Activated CD4-positive, alpha-beta T cell treated with anti-CD3 and anti-CD28 coated beads for 1 hour (primary cell): ENCODE results near the gene PLEKHO2.

ENCODE experiments used
- DNase-seq: peaks from one replicate; pipeline ENCODE4 v3.0.0-alpha.2; 2020

The PLEKHO2 gene

GRCh38 chr15:64857421-64857820 lies 15.7 kb downstream of the PLEKHO2 start:
- no peak for DNase-seq

GRCh38 chr15:64858021-64858575 lies 16.4 kb downstream of the PLEKHO2 start:
- DNase-seq, result no peak

GRCh38 chr15:64859226-64859625 lies 17.5 kb downstream of the PLEKHO2 start:
- DNase-seq, result no peak

- DNase-seq, result no peak
Observed at GRCh38 chr15:64861331-64861730, 19.6 kb downstream of the PLEKHO2 start.

DNA sequence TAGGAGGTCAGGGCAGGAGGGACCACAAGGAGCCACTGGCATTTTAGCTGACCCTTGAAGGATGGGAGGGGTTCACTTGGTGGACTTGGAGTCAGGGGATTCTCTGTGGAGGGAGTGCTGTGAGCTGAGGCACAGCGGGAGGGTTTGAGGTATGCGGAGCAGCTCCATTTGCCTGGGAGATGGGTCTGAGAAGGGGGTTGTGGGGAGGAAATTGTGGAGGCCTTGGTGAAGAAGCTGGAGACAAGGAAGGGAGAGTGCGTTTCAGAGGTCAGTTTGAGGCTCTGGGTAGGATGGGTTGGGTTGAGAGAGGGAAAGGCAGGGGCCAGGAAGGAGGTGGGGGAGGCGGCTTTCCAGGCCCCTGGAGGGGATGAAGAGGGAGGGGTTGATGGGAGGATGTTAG lies 20.2 kb downstream of the PLEKHO2 start:
- no peak for DNase-seq

- no peak for DNase-seq
Observed at GRCh38 chr15:64862408-64862807, 20.7 kb downstream of the PLEKHO2 start.

DNA sequence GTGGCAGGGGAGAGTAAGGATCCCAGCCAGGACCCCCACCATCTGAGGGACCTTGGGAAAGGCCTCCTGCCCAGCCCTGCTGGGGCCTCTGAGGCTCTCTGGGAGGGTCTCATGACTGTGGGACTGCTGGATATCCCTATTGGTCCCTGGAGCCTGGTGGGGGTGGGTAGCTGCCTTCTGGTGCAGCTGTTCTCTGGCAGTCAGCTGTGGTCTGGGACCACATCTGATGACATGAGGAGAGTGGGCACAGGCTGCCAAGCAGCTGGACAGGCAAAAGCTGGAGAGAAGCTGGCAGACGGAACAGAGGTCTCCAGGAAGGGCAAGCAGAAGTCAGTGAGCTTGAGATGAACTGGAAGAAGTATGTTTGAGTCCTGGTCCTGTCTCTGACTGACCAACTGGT lies 22.4 kb downstream of the PLEKHO2 start:
- DNase-seq, result no peak

GRCh38 chr15:64865126-64865997 lies 23.6 kb downstream of the PLEKHO2 start:
- DNase-seq, result no peak

GRCh38 chr15:64865998-64866520 lies 24.3 kb downstream of the PLEKHO2 start:
- DNase-seq, result no peak

DNA sequence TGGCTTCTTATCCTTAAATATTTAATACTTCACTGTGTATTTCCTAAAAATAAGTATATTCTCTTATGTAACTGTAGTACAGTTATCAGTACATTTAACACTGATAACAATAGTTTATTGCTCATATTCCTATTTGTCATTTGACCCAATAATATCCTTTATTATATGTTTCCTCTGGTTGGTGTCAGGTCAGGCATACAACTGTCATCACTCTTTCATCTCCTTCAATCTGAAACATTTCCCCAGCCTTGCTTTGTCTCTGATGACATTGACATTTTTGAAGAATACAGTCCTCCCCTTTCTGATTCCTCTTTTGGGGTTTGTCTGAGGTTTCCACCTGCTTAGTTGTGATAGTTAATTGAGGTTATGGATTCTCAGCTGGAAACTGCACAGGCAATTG lies 27.8 kb downstream of the PLEKHO2 start:
- no peak for DNase-seq

- DNase-seq, result no peak
Observed at GRCh38 chr15:64870353-64870752, 28.6 kb downstream of the PLEKHO2 start.

- DNase-seq, result no peak
Observed at GRCh38 chr15:64875641-64876223, 34.0 kb downstream of the PLEKHO2 start.

DNA sequence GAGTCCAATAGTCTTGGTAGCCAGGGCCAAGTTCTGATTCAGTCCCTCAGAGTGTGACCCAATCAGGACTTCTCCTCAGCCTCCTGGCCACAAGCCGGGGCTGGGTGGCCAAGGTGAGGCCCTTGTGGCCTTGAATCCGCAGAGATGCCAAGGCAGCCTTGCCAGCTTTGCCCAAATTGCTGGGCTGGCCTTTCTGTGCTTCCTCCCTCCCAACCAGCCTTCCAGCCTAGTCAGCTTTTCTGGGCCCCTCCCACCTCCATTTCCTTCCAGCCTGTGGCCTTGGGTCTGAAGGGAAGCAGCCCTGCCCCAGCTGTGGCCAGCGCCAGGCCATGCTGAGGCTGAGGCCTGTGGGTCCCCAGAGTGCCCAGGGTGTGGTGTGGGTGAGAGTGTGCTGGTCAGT lies 35.7 kb downstream of the PLEKHO2 start:
- DNase-seq, result no peak

DNA sequence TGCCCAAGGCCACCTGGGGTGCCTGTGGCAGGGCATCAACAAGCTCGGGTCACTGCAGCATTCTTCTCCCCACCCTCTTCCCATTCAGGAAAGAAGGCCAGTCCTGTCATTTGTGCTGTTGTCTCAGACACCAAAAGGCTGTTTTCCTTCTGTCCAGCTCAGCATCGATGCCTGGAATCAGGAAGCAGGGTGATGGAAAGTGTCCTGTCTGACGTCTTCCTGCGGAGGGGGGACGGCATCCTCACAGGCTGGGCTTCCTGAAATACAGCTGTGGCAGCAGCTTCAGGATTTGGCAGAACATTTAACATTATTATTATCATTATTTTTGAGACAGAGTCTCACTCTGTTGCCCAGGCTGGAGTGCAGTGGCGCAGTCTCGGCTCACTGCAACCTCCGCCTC lies 37.0 kb downstream of the PLEKHO2 start:
- no peak for DNase-seq

GRCh38 chr15:64883100-64883581 lies 41.4 kb downstream of the PLEKHO2 start:
- DNase-seq, result no peak

GRCh38 chr15:64883997-64884511 lies 42.3 kb downstream of the PLEKHO2 start:
- DNase-seq, result peak; percentile 55

DNA sequence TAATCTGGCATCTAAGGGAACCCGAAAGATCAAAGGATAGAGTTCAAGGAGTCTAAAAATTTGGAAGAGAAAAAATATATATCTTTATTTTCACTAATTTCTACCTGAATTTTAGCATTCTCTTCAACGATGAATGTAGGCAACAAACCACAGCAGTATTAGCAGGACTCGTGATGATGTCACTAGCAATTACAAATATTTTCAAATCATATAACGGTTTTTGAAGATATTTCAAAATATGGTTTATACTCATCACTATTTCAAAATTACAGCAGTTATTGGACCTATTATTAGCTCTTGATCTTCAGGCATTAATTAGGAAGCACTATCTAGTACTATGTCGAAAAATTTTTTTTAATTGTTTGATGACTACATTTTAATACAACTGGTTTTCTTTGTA lies 43.0 kb downstream of the PLEKHO2 start:
- DNase-seq, result no peak

DNA sequence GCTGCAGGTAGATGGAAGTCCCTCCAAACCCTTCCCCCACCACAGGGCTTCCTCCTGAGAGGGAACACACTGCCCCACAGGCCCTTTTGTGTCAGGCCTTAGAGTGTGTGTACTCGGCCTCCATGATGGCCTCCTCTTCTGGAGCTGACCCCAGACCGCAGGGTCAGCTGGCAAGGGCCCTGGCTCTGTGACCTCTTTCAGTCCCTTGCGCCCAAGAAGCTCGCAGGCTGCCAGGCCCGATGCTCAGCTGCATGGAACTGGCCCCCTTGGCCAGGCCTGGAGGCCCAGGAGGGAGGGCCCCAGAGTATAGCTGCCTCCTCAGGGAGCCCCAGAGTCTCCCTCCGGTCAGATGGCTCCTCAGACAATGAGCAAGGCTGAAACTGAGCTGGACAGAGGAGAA lies 46.6 kb downstream of the PLEKHO2 start:
- DNase-seq, result no peak

DNA sequence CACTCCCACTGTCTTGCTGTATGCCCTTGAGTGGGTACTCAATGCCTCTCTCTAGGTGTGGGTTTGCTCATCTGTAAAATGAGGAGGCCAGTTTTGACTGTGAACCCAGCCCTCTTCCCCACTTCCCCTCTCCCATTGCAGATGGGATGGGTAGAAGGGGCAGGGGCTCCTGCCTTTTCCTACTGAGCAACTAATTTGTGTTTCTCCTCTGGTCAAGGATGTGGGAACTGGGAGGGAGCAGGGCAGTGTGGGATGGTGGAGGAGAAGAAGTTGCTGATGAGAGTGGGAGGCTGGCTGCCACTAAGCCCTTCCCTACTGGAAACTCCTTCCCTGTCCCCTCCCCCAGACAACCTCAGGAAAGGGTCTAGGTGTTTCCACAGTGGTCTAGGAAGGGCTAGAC lies 49.8 kb downstream of the PLEKHO2 start:
- DNase-seq, result no peak

DNA sequence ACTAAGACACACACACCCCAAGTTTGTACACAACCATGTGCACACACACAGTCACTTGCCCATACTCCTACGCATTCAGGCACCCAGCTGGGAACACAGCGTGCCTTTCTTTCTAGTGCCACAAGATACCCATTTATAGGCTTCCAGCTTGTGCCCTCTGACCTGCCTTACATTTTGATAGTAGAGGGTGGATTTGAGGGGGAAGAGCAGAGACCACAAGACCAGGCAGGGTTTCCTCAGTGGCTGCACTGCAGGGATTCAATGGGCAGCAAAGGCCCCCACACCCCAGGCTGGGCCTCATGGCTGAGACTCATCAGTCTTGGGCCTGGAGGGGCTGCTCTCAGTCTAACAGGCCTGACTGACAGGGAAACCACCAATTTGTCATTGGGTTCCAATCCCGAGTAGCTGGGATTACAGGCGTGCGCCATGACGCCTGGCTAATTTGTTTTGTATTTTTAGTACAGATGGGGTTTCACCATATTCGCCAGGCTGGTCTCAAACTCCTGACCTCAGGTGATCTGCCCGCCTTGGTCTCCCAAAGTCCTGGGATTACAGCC lies 51.2 kb downstream of the PLEKHO2 start:
- no peak for DNase-seq

GRCh38 chr15:64893481-64894394 lies 52.0 kb downstream of the PLEKHO2 start:
- DNase-seq, result peak; percentile 94

- DNase-seq, result peak; percentile 69
Observed at GRCh38 chr15:64894395-64895056, 52.8 kb downstream of the PLEKHO2 start.
